GM18511 (cell line): ENCODE results near the gene C8B.

Experiments
- ATAC-seq: cut with Tn5 transposase; IDR thresholded peaks from one replicate; pipeline ENCODE4 v1.9.1; 2021; ENCODE audit warnings: mild to moderate bottlenecking, moderate library complexity; ENCODE audit not compliant: unreplicated experiment

The C8B gene

DNA sequence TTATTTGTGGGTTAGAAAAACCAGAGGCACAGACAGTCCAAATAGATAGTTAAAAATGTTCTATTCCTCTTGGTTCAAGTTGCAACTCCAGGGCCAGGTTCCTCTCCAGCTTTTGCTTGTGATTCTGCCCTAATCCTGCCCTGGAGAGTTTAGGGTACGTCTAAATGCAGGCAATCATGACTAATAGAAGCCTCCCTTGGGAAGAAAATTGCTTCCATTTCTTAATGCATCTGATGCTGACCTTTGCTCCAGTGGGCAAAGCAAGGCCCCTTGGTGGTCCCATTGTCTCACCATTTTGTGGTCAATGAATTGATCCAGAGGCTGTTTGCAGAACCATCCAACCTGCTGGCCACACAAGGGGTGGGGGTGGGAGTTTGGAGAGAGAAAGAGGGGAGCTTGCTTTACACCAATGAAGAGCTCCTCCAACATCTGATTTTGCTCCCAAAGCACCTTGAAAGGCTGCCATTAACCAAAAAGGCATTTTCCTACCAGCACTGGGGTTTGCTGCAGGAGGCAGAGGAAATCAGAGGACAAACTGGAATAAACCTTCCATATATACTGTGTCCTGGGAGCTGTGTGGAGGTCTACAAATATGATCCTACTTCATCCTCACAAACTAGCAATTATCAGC, 31.3 kb downstream of the C8B start:
- no peak for ATAC-seq

DNA sequence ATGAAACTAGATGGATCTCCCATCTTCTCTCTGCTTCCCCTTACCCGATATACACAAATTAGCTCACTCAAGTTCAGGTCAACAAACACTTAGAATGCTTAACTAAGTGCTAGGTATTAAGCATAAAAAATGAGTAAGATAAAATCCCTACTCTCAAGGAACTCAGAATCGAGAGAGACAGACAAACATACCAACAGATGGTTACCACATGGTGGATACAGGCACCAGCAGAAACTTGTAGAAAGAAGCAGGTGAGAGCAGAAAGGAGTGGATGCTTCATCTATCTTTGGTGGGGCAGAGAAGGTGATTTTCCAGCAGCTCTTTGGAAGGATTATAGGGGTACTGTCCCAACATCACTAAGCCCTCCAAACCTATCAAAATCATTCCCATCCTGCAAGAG, 32.2 kb downstream of the C8B start:
- no peak for ATAC-seq

DNA sequence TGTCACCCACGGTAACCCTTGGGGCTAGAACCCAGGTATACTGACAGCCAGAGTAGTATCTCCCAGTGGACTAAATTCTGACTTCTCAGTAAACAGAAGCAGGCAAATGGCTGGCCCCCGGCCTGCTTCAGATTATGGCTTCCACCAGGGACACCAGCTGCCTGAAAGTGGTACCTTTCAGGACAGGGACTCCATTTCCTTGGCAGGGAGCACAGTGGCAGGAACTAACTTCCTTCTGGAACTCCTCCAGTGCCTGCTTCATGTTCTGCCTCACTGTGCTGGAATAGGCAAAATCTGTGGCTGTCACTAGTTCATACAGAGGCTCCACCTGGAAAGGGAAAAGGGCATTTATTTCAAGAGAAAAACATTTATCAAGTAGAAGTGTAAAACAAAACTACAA, 32.7 kb downstream of the C8B start:
- no peak for ATAC-seq

DNA sequence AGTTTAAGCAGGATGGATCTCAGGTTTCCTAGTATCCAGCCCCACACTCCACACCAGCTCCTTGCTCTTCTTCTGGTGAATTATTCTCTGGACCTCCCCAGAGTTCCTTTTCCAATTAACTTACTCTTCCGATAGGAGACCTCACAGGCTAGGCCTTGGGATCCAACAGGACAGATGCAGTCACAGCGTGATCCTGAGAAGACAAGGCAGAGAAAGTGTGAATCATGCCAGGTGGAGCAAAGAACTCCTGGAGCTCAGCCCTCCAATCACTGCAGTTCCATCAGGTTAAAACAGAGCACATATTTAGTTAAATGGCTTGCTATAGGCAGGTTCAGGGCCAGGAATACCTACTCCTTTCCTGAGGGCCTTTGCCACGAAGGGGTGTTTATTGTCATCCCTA, 34.1 kb downstream of the C8B start:
- no peak for ATAC-seq

DNA sequence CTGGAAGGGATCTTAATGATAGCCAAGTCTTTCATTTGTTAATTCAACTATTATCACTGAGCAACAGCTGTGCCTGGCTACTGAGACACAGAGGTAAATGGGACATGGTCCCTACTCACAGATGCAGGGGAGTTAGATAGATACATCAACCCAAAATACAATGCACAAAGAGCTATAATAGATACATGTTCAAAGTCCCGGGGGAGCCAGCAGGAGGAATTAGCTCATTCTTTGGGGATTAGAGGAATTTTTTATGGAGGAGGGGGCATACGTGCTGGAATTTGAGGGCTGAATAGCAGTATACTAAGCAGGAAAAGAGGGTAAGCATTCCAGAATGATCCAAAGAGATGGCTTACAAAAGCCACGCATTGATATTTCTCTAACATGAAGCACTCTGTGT, 34.6 kb downstream of the C8B start:
- no peak for ATAC-seq

DNA sequence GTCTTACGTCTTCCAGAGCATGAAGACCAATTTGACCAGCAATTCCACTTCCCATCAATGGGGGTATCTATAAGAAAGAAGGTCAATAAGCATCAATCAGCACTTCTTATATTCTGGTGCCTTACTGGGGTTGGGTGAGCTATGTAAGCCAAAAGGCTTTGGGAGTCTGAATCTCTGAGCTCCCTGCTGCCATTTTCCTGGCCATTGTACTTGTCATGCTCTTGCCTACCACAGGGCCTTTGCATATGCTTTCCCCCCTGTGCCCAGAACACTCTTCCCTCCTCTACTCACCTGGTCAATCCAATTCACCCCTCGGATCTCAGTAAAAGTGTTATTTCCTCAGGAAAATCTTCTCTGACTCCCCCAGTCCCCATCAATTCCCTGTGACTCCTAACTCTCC, 36.3 kb downstream of the C8B start:
- no peak for ATAC-seq

DNA sequence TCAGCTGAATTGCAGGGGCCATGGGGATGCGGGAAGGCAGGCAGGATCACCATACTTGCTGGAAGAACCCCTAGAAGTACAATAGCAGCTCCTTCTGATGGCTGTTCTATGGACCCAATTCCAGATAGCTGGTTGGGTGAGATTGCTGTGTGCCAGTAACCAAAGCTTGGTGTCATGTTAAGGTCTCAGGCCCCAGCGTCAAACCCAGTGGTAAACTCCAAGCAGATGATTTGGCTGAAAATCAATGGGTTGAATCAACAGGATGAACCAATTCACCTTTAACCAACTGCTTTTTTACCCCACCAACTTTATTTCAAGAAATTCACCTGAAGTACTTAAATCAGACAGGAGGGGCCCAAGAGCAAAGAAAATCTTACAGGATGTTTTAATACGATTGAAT, 37.8 kb downstream of the C8B start:
- no peak for ATAC-seq

DNA sequence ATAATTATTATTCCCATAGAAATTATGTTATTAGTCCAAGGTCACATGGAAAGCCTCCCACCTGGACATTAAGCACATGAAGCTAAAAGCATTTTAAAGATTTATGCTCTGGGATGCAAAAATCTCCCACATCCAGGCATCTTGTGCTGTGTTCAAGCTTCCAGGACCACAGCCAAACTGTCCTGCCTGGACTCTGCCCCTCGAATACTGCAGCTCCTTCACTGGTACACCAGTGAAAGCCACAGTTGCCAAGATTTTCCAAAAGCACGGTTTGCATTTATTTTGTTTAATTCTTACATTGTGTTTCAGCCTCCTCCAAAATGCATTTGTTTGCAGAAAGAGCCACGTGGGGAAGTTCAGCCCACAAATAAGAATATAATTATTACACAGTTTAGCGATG, 38.6 kb downstream of the C8B start:
- ATAC-seq: no peak

DNA sequence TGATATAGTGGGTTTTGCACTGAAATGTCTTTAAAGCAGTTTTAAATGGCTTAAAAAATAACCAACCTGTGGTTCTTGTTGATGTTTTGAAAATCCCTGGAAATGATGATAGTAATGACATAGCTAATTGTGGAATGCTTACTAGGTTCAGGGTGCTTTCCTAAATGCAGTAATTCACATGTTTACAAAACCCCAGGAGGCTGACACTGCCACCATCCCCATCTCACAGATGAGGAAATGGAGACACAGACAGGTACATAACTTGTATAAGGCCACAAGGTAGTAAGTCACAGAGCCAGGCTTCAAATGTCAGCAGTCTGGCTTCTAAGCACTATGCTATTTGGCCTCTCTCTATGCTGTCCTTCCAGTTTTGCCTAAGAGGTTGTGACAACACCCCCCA, 40.6 kb downstream of the C8B start:
- no peak for ATAC-seq

DNA sequence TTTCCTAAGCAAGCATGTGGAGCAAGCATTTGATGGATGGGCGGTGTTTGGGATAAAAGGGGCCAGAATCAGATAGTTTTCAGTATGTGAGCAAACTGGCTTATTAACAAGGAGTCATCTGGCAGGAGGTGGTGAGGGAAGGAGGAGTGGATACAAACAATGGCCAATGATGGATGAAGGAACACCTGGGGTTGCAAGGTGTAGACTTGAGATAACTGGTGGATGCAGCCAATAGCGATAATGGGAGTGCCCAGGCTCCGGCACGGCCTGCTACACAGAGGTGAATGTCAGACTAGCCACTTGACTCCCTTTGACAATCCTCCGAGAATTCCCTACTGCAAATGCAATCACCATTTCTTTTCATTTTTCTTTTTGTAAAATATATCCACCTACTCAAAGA, 41.7 kb downstream of the C8B start:
- no peak for ATAC-seq

DNA sequence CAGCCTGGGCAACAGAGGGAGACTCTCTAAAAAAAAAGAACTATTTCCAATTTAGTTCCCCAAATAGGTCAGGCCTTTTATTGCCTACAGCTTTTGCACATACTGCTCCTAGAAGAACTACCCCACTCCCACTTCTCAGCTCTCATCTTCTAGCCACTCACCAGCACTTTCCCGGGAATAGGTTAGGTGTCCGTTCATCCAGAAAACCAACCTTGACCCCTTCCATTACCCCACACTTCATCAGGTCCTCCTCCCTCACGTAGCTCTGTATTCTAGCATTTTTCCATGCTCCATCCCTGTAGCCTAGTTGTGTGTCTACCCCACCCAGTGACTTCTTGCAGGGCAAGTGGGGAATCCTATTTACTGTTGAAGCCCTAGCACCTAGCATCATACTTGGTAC, 42.6 kb downstream of the C8B start:
- ATAC-seq: no peak

DNA sequence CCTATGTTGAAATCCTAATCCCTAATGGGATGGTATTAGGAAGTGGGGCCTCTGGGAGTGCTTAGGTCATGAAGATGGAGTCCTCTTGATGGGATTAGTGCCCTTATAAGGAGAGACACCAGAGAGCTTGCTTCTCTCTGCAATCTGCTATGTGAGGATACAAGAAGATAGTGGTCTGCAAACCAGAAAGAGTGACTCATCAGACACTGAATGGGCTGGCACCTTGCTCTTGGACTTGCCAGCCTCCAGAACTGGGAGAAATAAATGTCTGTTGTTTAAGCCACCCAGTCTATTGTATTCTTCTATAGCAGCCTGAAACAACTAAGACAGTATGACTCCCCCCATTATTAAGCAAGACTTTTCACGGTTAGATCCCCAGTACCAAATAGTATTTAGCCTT, 43.3 kb downstream of the C8B start:
- ATAC-seq: no peak

DNA sequence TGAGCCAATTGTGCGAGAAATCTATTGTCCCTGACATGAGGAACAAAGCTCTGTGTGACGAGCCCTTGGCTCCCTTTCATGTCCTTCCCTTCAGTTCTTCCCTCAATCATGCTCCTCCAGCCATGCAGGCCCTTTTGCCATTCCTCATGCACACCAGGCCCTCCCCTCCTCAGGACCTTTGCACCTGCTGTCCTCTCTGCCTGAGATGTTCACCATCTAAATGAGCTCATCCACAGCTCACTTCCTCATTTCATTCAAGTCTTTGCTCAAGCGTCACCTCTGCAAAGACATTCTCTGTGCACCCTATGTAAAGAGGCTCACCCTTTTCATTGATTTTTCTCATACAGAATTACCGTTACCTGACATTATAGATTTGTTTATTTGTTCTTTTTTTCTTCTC, 43.7 kb downstream of the C8B start:
- ATAC-seq: no peak

DNA sequence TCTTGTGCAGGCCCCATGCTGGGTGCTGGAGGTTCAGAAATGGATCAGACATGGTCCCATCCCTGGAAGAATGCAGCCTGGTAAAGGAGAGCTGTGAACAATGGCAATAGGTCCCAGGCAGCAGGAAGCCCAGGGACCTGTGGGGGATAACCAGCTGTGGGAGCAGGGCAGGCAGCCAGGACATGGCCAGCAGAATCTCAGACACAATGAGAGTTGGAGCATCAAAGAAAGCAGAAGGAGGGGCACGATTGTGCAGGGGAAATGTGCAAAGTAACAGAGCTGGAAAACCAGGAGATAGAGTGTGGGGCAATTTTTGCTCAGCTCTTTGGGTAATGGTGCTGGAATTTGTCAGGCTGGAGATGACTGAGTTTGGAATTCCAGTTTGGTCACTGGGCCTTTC, 44.3 kb downstream of the C8B start:
- ATAC-seq: no peak

DNA sequence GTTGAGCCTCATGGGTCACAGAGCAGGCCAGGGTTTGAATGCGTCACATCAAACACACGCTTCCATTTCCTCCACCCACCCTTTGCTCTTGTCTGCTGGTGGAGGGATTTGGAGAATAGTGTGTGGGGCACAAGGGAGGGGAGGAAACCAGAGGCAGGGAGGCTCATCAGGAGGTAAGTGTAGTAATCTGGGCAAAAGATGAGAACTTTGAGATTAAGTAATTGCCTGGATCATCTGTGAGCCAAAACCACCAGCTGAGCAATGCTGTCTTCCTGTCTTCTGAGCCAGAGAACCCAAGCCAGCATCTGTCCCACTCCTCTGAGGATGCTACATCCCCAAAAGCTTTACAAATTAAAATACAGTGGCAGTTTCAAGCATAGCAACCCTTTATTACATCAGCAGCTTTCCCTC, 45.2 kb downstream of the C8B start:
- no peak for ATAC-seq

DNA sequence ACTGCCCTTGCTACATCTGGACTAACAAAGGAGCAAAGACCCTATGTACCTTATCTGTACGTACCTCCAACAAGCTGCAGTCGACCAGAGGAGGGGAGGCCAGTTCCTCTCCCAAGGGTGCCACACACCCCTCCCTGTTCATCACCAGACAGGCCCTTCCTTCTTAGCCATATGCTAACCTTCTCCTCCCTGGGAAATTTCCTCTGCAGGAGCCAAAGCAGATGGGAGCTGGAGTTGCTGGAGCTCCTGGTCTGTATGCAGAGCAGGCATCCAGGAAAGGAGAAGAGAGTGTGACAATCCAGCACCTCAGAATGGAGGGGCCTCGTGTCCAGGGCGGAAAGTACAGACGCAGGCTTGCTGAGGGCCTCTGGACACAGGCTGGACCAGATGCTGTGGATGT, 48.5 kb downstream of the C8B start:
- no peak for ATAC-seq

DNA sequence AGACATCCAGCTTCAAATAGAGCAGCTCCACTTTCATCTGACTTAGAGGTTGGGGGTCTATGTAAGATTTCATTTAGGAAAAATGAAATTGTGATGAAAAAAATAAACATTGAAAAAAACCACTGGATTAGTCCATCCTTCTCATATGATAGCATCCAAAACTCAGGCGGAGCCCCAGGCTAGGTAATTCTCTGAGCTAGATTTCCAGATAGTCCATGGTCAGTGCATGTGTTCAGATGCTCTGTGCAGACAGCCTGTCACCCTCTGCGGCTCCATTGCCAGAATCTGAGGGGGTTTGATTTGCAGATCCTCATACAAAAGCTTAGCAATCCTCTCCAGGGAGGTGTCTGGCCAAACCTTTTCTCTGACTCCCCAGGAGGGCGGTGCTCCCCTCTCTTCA, 49.2 kb downstream of the C8B start:
- no peak for ATAC-seq

DNA sequence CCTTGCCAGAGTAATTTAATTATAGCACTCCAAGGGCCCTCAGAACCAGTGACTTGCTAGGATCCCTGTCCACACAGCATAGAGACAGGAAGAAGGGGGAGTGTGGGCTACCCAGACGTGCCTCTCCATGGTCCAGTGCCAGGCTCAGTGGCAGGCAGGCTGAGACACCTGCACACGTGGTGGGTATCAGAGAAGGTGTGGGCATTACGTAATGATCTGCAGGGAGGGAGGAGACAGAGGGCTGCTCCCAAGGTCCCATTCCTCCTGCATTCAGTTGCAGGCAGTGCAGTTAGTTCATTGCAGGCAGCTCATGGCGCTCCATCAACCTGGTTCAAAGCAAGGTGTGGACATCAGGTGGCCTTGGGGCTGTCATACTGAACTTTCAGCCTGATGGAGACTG, 49.9 kb downstream of the C8B start:
- no peak for ATAC-seq

DNA sequence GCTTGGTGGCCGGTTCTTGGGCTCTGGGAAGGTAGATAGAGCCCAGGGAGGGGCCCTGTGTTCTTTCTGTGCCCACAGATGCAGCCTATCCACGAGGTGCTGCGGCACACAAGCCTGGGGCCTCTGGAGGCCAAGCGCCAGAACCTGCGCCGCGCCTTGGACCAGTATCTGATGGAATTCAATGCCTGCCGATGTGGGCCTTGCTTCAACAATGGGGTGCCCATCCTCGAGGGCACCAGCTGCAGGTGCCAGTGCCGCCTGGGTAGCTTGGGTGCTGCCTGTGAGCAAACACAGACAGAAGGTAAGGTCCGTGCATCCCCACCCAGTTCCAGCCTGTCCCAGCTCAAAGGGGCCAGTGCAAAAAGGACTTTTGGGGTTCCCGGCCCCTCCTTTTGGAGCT, 53.5 kb downstream of the C8B start:
- no peak for ATAC-seq

DNA sequence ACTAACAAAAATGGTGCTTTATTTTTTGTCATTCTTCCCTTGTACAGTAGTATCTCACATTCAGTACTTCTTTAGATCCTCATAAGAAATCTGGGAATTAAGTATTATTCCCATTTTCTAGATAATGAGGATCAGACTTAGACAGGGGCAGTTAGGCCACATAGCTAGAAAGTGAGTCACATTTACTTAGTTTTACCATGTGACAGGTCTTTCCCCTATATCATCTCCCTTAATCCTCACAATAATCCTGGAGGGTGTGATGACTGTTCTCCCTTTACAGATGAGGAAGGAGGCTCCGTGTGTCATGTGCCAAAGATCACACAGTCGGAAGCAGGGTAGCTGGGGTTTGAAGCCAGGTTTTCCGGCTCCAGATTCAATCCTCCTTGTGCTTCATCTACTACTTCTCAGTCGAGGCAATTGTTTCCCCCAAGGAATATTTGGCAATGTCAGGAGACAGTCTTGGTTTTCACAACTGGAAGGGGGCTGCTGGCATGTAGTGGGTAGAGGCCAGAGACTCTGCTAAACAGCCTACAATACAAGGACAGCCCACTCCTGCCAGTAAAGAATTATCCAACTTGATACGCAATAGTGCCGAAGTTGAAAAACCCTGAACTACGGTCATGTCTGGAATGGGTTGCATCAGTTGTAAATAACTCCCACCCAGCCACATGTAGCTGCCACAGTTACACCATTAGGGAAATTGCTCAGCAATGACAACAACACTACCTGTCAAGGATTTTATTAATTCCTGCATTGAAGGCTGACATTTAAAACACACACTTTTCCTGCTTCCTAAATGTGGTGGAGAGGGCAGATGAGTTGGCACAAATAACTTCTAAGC, 54.5 kb downstream of the C8B start:
- no peak for ATAC-seq

DNA sequence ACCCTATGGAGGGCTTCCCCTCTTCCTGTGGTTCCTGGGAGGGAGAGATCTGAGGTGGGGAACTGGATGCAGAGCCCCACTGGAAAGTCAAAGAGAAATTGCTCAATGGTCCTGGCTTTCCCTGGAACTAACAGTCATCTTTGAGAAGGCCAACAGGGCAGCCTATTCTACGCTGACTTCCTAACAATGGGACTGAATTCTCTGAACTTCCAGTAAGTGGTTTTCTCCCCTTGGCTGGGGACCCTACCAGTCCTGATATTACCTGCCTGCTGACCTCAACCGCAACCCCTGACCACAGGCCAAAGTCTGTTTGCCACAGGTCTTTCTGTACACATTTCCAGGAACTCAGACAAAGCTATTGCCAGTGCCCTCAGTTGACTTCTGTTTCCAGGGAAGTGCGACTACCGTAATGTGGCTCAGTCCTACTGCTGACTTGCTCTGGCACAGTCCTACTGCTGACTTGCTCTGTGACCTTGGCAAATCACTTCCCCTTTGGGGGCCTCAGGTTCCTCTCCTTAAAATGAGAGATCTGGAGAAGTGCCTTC, 55.3 kb downstream of the C8B start:
- no peak for ATAC-seq

DNA sequence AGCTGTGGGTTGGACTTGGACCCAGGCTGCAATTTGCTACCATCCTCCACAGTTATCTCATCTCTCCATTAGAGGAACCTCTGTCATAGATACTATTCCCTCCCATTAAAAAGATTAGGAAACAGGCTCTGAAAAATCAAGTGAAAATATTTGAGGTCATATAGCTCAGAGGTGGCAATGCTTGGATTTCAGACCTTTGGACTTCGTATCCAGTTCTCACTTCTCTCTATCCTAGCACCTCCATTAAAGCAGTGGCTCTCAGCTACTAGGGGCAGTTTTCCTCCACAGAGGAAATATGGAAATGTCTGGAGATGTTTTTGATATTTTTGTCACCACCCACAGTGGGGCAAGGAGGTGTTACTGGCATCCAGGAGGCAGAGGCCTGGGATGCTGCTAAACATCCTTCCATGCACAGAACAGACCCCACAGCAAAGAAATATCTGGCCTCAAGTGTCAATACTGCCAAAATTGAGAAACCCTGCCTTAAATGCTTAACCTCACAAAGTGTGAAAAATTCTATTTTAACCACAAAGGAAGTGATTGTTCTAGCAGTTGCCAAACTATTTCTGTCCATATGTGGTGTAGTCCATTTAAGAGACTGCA, 57.1 kb downstream of the C8B start:
- ATAC-seq: no peak
